IMR-90 (cell line): Measurements from ENCODE around the gene IL1A. TPM values are rescaled to one million over a fixed set of nuclear protein-coding genes. Genes with fewer than 3 reads are reported as not detected.
A peak's percentile ranks its signal among the peaks of the same experiment; 100 is the strongest.

Source experiments
- ATAC-seq: fragments of 200-7000 bp; cut with Tn5 transposase; 2 replicates; pipeline ENCODE4 v1.9.1; 2020; ENCODE audit warnings: low read depth, mild to moderate bottlenecking, moderate library complexity
- BruUV-seq: library from RNA; stranded (reverse); fragments of 400-500 nt; replicated peaks from 2 replicates; lab custom pipeline; 2021; lab: Mats Ljungman, UMichigan
- CTCF ChIA-PET: fragments of 300-600 bp; formaldehyde crosslinking; extraction: SDS; loops from one replicate; lab custom pipeline; 2021; ENCODE audit warnings: antibody characterized with exemption; lab: Yijun Ruan, JAX
- POLR2A ChIA-PET: fragments of 300-600 bp; sonication (Branson Sonifier 250); formaldehyde crosslinking; loops from one replicate; lab custom pipeline; 2022; ENCODE audit warnings: antibody characterized with exemption; ENCODE audit not compliant: unreplicated experiment; lab: Charles Lee
- DNase-seq: peaks from one replicate; pipeline ENCODE4 v3.0.0; 2013
- H2AFZ ChIP-seq: replicated peaks from 2 replicates; pipeline ENCODE3; 2013; ENCODE audit warnings: low read length, mild to moderate bottlenecking; ENCODE audit not compliant: poor library complexity
- H2AK5ac ChIP-seq: 2 replicates; pipeline ENCODE4 v1.6.1; 2013; ENCODE audit warnings: low read depth, low read length, inconsistent platforms
- H2AK9ac ChIP-seq: replicated peaks from 2 replicates; pipeline ENCODE3; 2013; ENCODE audit warnings: mild to moderate bottlenecking, low read depth, low read length, moderate library complexity; ENCODE audit not compliant: poor library complexity
- H2BK120ac ChIP-seq: 2 replicates; pipeline ENCODE4 v1.6.1; 2013; ENCODE audit warnings: low read depth, low read length, inconsistent platforms
- H2BK15ac ChIP-seq: 3 replicates; pipeline ENCODE4 v1.6.1; 2013; ENCODE audit warnings: low read depth, low read length, inconsistent platforms
- H2BK20ac ChIP-seq: 2 replicates; pipeline ENCODE4 v1.6.1; 2013; ENCODE audit warnings: low read depth, mild to moderate bottlenecking, inconsistent platforms, low read length, moderate library complexity
- H2BK5ac ChIP-seq: 2 replicates; pipeline ENCODE4 v1.6.1; 2013; ENCODE audit warnings: mild to moderate bottlenecking, low read depth, low read length, inconsistent platforms; ENCODE audit not compliant: poor library complexity, severe bottlenecking
- H3K14ac ChIP-seq: replicated peaks from 2 replicates; pipeline ENCODE4 v1.6.1; 2013; ENCODE audit warnings: low read depth, low read length, inconsistent platforms
- H3K18ac ChIP-seq: 2 replicates; pipeline ENCODE4 v1.6.1; 2013; ENCODE audit warnings: low read depth, low read length, control low read depth
- H3K23ac ChIP-seq: 2 replicates; pipeline ENCODE4 v1.6.1; 2013; ENCODE audit warnings: low read depth, low read length, inconsistent platforms
- H3K27ac ChIP-seq: 2 replicates; pipeline ENCODE4 v1.5.1; 2013; ENCODE audit warnings: mild to moderate bottlenecking, control low read depth, low read length; ENCODE audit not compliant: insufficient read depth
- H3K27me3 ChIP-seq: 2 replicates; pipeline ENCODE4 v1.6.1; 2013; ENCODE audit warnings: low read length; ENCODE audit not compliant: control insufficient read depth, insufficient read depth
- H3K36me3 ChIP-seq: 2 replicates; pipeline ENCODE4 v1.6.1; 2013; ENCODE audit warnings: low read length, mixed read lengths; ENCODE audit not compliant: control insufficient read depth, insufficient read depth
- H3K4ac ChIP-seq: 2 replicates; pipeline ENCODE4 v1.6.1; 2013; ENCODE audit warnings: low read depth, low read length, inconsistent platforms
- H3K4me1 ChIP-seq: 2 replicates; pipeline ENCODE4 v1.6.1; 2013; ENCODE audit warnings: low read length, mixed read lengths; ENCODE audit not compliant: control insufficient read depth, insufficient read depth
- H3K4me2 ChIP-seq: 2 replicates; pipeline ENCODE4 v1.6.1; 2013; ENCODE audit warnings: low read depth, mild to moderate bottlenecking, control low read depth, low read length, moderate library complexity
- H3K4me3 ChIP-seq: 2 replicates; pipeline ENCODE4 v1.5.1; 2013; ENCODE audit warnings: low read depth, mild to moderate bottlenecking, control low read depth, low read length, moderate library complexity; ENCODE audit not compliant: insufficient read depth
- H3K56ac ChIP-seq: 2 replicates; pipeline ENCODE4 v1.6.1; 2013; ENCODE audit warnings: low read length, inconsistent platforms; ENCODE audit not compliant: insufficient read depth; ENCODE audit errors: extremely low read depth
- H3K79me1 ChIP-seq, 2 experiments: 2 replicates each; pipeline ENCODE4 v1.6.1; 2013; ENCODE audit warnings: low read length in 2 of 2, inconsistent platforms in 1 of 2, low read depth in 1 of 2
- H3K9ac ChIP-seq: 2 replicates; pipeline ENCODE4 v1.6.1; 2013; ENCODE audit warnings: low read depth, low read length, control low read depth
- H3K9me1 ChIP-seq: 2 replicates; pipeline ENCODE4 v1.6.1; 2013; ENCODE audit warnings: low read length, inconsistent platforms; ENCODE audit not compliant: insufficient read depth
- H3K9me3 ChIP-seq: 2 replicates; pipeline ENCODE4 v1.6.1; 2013; ENCODE audit warnings: low read length; ENCODE audit not compliant: control insufficient read depth, insufficient read depth
- H4K20me1 ChIP-seq: 2 replicates; pipeline ENCODE4 v1.6.1; 2013; ENCODE audit warnings: low read length, inconsistent platforms; ENCODE audit not compliant: insufficient read depth
- H4K5ac ChIP-seq: 2 replicates; pipeline ENCODE4 v1.6.1; 2013; ENCODE audit warnings: mild to moderate bottlenecking, low read depth, low read length, control low read depth
- H4K8ac ChIP-seq, 2 experiments: 2 replicates each; pipeline ENCODE4 v1.6.1; 2013; ENCODE audit warnings: low read depth in 2 of 2, low read length in 2 of 2, control low read depth in 1 of 2, inconsistent platforms in 1 of 2
- H4K91ac ChIP-seq: 2 replicates; pipeline ENCODE4 v1.6.1; 2013; ENCODE audit warnings: low read depth, low read length, inconsistent platforms; ENCODE audit not compliant: insufficient read depth
- CHD1 ChIP-seq: IDR thresholded peaks from 2 replicates; pipeline ENCODE4 v1.6.1; 2012; ENCODE audit warnings: low read depth, low read length, improper control_type of control experiment
- RAD21 ChIP-seq: IDR thresholded peaks from 2 replicates; pipeline ENCODE4 v1.6.1; 2012; ENCODE audit warnings: low read length, improper control_type of control experiment
- WGBS, 2 experiments: methylation state at CpG; one replicate each; pipeline versions ENCODE4 v1.1.5 to v1.1.7; 2013; ENCODE audit warnings: missing lambda C conversion rate in 2 of 2; ENCODE audit not compliant: insufficient read length in 1 of 2; ENCODE audit errors: extremely low coverage in 2 of 2; 5-methylcytosine and 5-hydroxymethylcytosine counted together
- dilution Hi-C: fragments of 300-500 bp; cut with HindIII; formaldehyde crosslinking; loops from one replicate; pipeline ENCODE4 v1.14.3; 2018; ENCODE audit warnings: low sequenced_read_pairs; ENCODE audit not compliant: unreplicated experiment
- in situ Hi-C: fragments of 300-500 bp; cut with MboI; formaldehyde crosslinking; loops from 3 replicates; pipeline ENCODE4 v1.14.3; 2019; ENCODE audit warnings: low sequenced_read_pairs, inconsistent platforms, mixed read lengths
- intact Hi-C: fragments of 100-400 bp; cut with micrococcal nuclease; formaldehyde crosslinking; loops from 2 replicates; pipeline ENCODE4 v1.10.0; 2022
- polyA plus RNA-seq, 3 experiments: library from polyadenylated mRNA; depleted of rRNA; stranded (reverse); fragments of >200 nt; gene quantifications; 2 replicates each; pipeline ENCODE4 v1.2.3, GENCODE V29; 2012; ENCODE audit warnings: low replicate concordance in 1 of 3
- total RNA-seq: library from RNA; depleted of rRNA; stranded (reverse); fragments of >200 nt; gene quantifications from 2 replicates; pipeline ENCODE4 v1.2.3, GENCODE V29; 2012

The IL1A gene
- total and polyA plus RNA-seq, 2 of the 4 experiments (the other 2 are of a cell fraction), result 0.48 to 1.1 TPM

- peak overlapping the region; percentile 30 for H2BK5ac ChIP-seq
- H3K4me1 ChIP-seq, result peaks cover 5% of the 10 kb centered on the region
- 0 out of 4 replicates have a peak, but pooled peaks cover 0 to 3% of the 10 kb centered on the region in 2 experiments for H3K79me1 ChIP-seq
- peak overlapping the region; percentile 48; the same call in 1 of the 2 replicates for H3K23ac ChIP-seq
- H3K4me3 ChIP-seq, result no peak overlapping the region
- H3K27me3 ChIP-seq, result no peaks in the 10 kb centered on the region
- peak overlapping the region; percentile 97 for H2BK120ac ChIP-seq
- peak overlapping the region; percentile 34 for H2AK9ac ChIP-seq
- peak overlapping the region; percentile 25 for H3K18ac ChIP-seq
- H3K9ac ChIP-seq, result no peak overlapping the region
- peak overlapping the region; percentile 89 for H4K91ac ChIP-seq
- H4K20me1 ChIP-seq, result no peaks in the 10 kb centered on the region
- peak overlapping the region; percentile 95 for H2BK20ac ChIP-seq
- DNase-seq, result no peak
- peak overlapping the region; percentile 94 for H3K4ac ChIP-seq
- CTCF ChIA-PET, result no interaction called here
- H2AFZ ChIP-seq, result peak overlapping the region; percentile 60
- H3K27ac ChIP-seq, result peak overlapping the region; percentile 57; the same call in 1 of the 2 replicates
- ATAC-seq, result no peak
- H2AK5ac ChIP-seq, result peak overlapping the region; percentile 94
- peaks cover 6% of the 10 kb centered on the region for H3K9me3 ChIP-seq
- H4K5ac ChIP-seq, result peak overlapping the region; percentile 41
- in situ Hi-C loops (no loop called here), intact Hi-C loops (no loop called here), dilution Hi-C loops (no loop called here)
- POLR2A ChIA-PET, result no interaction called here
- TF ChIP-seq RAD21 (no peak), CHD1 (no peak)
- no CpG with 5 or more reads among the region's 3 CpGs for WGBS, 2 experiments
- H3K56ac ChIP-seq, result no peak overlapping the region
- peaks cover 8% of the 10 kb centered on the region for H3K9me1 ChIP-seq
- no peak overlapping the region for H3K4me2 ChIP-seq
- peak overlapping the region; percentile 95; the same call in 2 of the 3 replicates for H2BK15ac ChIP-seq
- peak overlapping the region; percentile 79 to 84; a peak in 3 of 4 replicates for H4K8ac ChIP-seq
- H3K14ac ChIP-seq, result peak overlapping the region; percentile 80
- H3K36me3 ChIP-seq, result no peaks in the 10 kb centered on the region
- no TSS peak for BruUV-seq
Measured at GRCh38 chr2:112794841-112795240, 10.5 kb upstream of the IL1A start.
